Hepatic stellate cell (primary cell): Measurements from ENCODE around the gene HPCA.

Experiments used
- DNase-seq: peaks from one replicate; pipeline ENCODE4 v3.0.0; 2011; ENCODE audit warnings: low spot score

HPCA gene

GRCh38 chr1:32886004-32886827, at the start of gene HPCA:
Gene HPCA, plus strand, starts transcription at chr1:32886491. Its CDS starts 2,408 bp downstream, at chr1:32888899.
- peak; percentile 83 for DNase-seq

- DNase-seq: no peak
Observed at GRCh38 chr1:32848354-32849063, 37.8 kb upstream of the HPCA start.

GRCh38 chr1:32855861-32856617, 30.3 kb upstream of the HPCA start:
- DNase-seq: no peak

GRCh38 chr1:32858136-32858535, 28.2 kb upstream of the HPCA start:
- no peak for DNase-seq

GRCh38 chr1:32858791-32859190, 27.5 kb upstream of the HPCA start:
- DNase-seq: no peak

GRCh38 chr1:32859915-32860314, 26.4 kb upstream of the HPCA start:
- DNase-seq: no peak

- DNase-seq: no peak
Observed at GRCh38 chr1:32860566-32860965, 25.7 kb upstream of the HPCA start.

- no peak for DNase-seq
Observed at GRCh38 chr1:32861904-32862695, 24.2 kb upstream of the HPCA start.

GRCh38 chr1:32863218-32863880, 22.9 kb upstream of the HPCA start:
- DNase-seq: no peak

GRCh38 chr1:32863881-32864245, 22.4 kb upstream of the HPCA start:
- no peak for DNase-seq

- no peak for DNase-seq
Observed at GRCh38 chr1:32864375-32865019, 21.8 kb upstream of the HPCA start.

- DNase-seq: no peak
Observed at GRCh38 chr1:32865639-32866405, 20.5 kb upstream of the HPCA start.

GRCh38 chr1:32867151-32867550, 19.1 kb upstream of the HPCA start:
- no peak for DNase-seq

GRCh38 chr1:32867671-32868070, 18.6 kb upstream of the HPCA start:
- DNase-seq: no peak

GRCh38 chr1:32868085-32868484, 18.2 kb upstream of the HPCA start:
- no peak for DNase-seq

- DNase-seq: no peak
Observed at GRCh38 chr1:32868806-32869455, 17.4 kb upstream of the HPCA start.

- no peak for DNase-seq
Observed at GRCh38 chr1:32869923-32870614, 16.2 kb upstream of the HPCA start.

GRCh38 chr1:32870615-32871363, 15.5 kb upstream of the HPCA start, which contains the start of gene FNDC5:
Gene FNDC5, minus strand, starts transcription at chr1:32870912.
- peak; percentile 77 for DNase-seq
